Measurements from ENCODE around the gene CYB5B.
A peak's percentile ranks its signal among the peaks of the same experiment; 100 is the strongest.

CYB5B gene

GRCh38 chr16:69444873-69445517 is 20.6 kb downstream of the CYB5B start:
- peak; percentile 22 for DNase-seq (ENCODE audit: low read depth, low spot score)

- peak; percentile 68 for DNase-seq (ENCODE audit: low read depth, low spot score)
Measured at GRCh38 chr16:69448470-69449193, 24.2 kb downstream of the CYB5B start.

- peak; percentile 23 for DNase-seq (ENCODE audit: low read depth, low spot score)
Measured at GRCh38 chr16:69451166-69451565, 26.7 kb downstream of the CYB5B start.

- DNase-seq (ENCODE audit: low read depth, low spot score), result no peak
Measured at GRCh38 chr16:69453936-69454335, 29.5 kb downstream of the CYB5B start.

GRCh38 chr16:69463876-69464275 is 39.5 kb downstream of the CYB5B start:
- DNase-seq (ENCODE audit: low read depth, low spot score), result no peak

GRCh38 chr16:69465083-69465721 is 40.8 kb downstream of the CYB5B start:
- DNase-seq (ENCODE audit: low read depth, low spot score), result peak; percentile 28

GRCh38 chr16:69465881-69466280 is 41.5 kb downstream of the CYB5B start:
- no peak for DNase-seq (ENCODE audit: low read depth, low spot score)

- DNase-seq (ENCODE audit: low read depth, low spot score), result no peak
Measured at GRCh38 chr16:69466547-69466946, 42.1 kb downstream of the CYB5B start.

GRCh38 chr16:69467080-69467479 is 42.7 kb downstream of the CYB5B start:
- DNase-seq (ENCODE audit: low read depth, low spot score), result no peak

- DNase-seq (ENCODE audit: low read depth, low spot score), result no peak
Measured at GRCh38 chr16:69467531-69468204, 43.2 kb downstream of the CYB5B start.

GRCh38 chr16:69469807-69470561 is 45.6 kb downstream of the CYB5B start:
- DNase-seq (ENCODE audit: low read depth, low spot score), result no peak

- DNase-seq (ENCODE audit: low read depth, low spot score), result no peak
Measured at GRCh38 chr16:69471121-69471520, 46.7 kb downstream of the CYB5B start.

GRCh38 chr16:69474408-69474807 is 50.0 kb downstream of the CYB5B start:
- no peak for DNase-seq (ENCODE audit: low read depth, low spot score)

GRCh38 chr16:69476920-69477443 is 52.6 kb downstream of the CYB5B start:
- DNase-seq (ENCODE audit: low read depth, low spot score), result peak; percentile 39

- no peak for DNase-seq (ENCODE audit: low read depth, low spot score)
Measured at GRCh38 chr16:69477546-69477945, 53.1 kb downstream of the CYB5B start.

- no peak for DNase-seq (ENCODE audit: low read depth, low spot score)
Measured at GRCh38 chr16:69478685-69479084, 54.3 kb downstream of the CYB5B start.

GRCh38 chr16:69479775-69480174 is 55.4 kb downstream of the CYB5B start:
- no peak for DNase-seq (ENCODE audit: low read depth, low spot score)

GRCh38 chr16:69481901-69482341 is 57.5 kb downstream of the CYB5B start:
- DNase-seq (ENCODE audit: low read depth, low spot score), result peak; percentile 46

- peak; percentile 76 for DNase-seq (ENCODE audit: low read depth, low spot score)
Measured at GRCh38 chr16:69482410-69482991, 58.1 kb downstream of the CYB5B start.

GRCh38 chr16:69483611-69484010 is 59.2 kb downstream of the CYB5B start:
- DNase-seq (ENCODE audit: low read depth, low spot score), result no peak

- DNase-seq (ENCODE audit: low read depth, low spot score), result no peak
Measured at GRCh38 chr16:69485361-69485760, 60.9 kb downstream of the CYB5B start.

All from astrocyte of the hippocampus (primary cell).